Panc1 (cell line): Measurements from ENCODE around the gene CCDC69. TPM values are rescaled to one million over a fixed set of nuclear protein-coding genes. Genes with fewer than 3 reads are reported as not detected.

Experiments
- ATAC-seq: fragments of 200-7000 bp; cut with Tn5 transposase; 2 replicates; pipeline ENCODE4 v1.9.1; 2020; ENCODE audit warnings: mild to moderate bottlenecking, moderate library complexity
- BruUV-seq: library from RNA; stranded (reverse); fragments of 400-500 nt; replicated peaks from 2 replicates; lab custom pipeline; 2021; lab: Mats Ljungman, UMichigan
- CTCF ChIA-PET: fragments of 300-600 bp; sonication (Branson Sonifier 250); formaldehyde crosslinking; loops from one replicate; lab custom pipeline; 2022; ENCODE audit warnings: antibody characterized with exemption; lab: Charles Lee
- POLR2A ChIA-PET: fragments of 300-600 bp; sonication (Branson Sonifier 250); formaldehyde crosslinking; loops from one replicate; lab custom pipeline; 2022; ENCODE audit warnings: antibody characterized with exemption; lab: Charles Lee
- DNase-seq: peaks from one replicate; pipeline ENCODE4 v3.0.0-alpha.2; 2010; ENCODE audit warnings: low read depth, low spot score
- H3K27ac ChIP-seq: 2 replicates; pipeline ENCODE4 v1.5.1; 2011; ENCODE audit warnings: mild to moderate bottlenecking, low read length, inconsistent platforms
- H3K27me3 ChIP-seq: fragments of 200-500 bp; sonication (Bioruptor generic); 2 replicates; pipeline ENCODE4 v1.6.0; 2014; ENCODE audit warnings: low read length, inconsistent platforms; ENCODE audit not compliant: control insufficient read depth, insufficient read depth
- H3K36me3 ChIP-seq: fragments of 200-500 bp; sonication (Bioruptor generic); 2 replicates; pipeline ENCODE4 v1.5.1; 2014; ENCODE audit warnings: inconsistent platforms, mild to moderate bottlenecking, low read length, moderate library complexity; ENCODE audit not compliant: control insufficient read depth, insufficient read depth
- H3K4me1 ChIP-seq: 2 replicates; pipeline ENCODE4 v1.5.1; 2011; ENCODE audit warnings: inconsistent platforms, mild to moderate bottlenecking, low read length, moderate library complexity; ENCODE audit not compliant: control insufficient read depth, insufficient read depth
- H3K4me3 ChIP-seq, 2 experiments: 2 replicates each; pipeline ENCODE4 v1.5.1; 2011 to 2012; ENCODE audit warnings: low read depth in 2 of 2, low read length in 2 of 2, mild to moderate bottlenecking in 2 of 2, inconsistent platforms in 1 of 2, moderate library complexity in 1 of 2
- H3K9me3 ChIP-seq: fragments of 200-500 bp; sonication (Bioruptor generic); 2 replicates; pipeline ENCODE4 v1.5.1; 2014; ENCODE audit warnings: low read depth, mild to moderate bottlenecking, inconsistent platforms, low read length, moderate library complexity; ENCODE audit not compliant: control insufficient read depth, insufficient read depth
- CTCF ChIP-seq: fragments of 450-650 bp; IDR thresholded peaks from 2 replicates; pipeline ENCODE4 v1.5.1; 2017; ENCODE audit warnings: mild to moderate bottlenecking
- POLR2AphosphoS5 ChIP-seq: IDR thresholded peaks from 2 replicates; pipeline ENCODE4 v1.6.1; 2012; ENCODE audit warnings: mild to moderate bottlenecking, low read depth, low read length, moderate library complexity
- SIN3A ChIP-seq: IDR thresholded peaks from 2 replicates; pipeline ENCODE4 v1.6.1; 2012; ENCODE audit warnings: low read depth, mild to moderate bottlenecking, low read length, moderate library complexity, borderline replicate concordance; ENCODE audit not compliant: insufficient read depth
- TCF7L2 ChIP-seq: IDR thresholded peaks from 2 replicates; pipeline ENCODE4 v1.6.1; 2011; ENCODE audit warnings: mild to moderate bottlenecking, low read depth, low read length, inconsistent platforms
- in situ Hi-C: cut with HindIII; loops from 2 replicates; pipeline ENCODE4 v1.10.0; 2016; ENCODE audit warnings: low sequenced_read_pairs, low pct_unique_long_range_greater_than_20kb
- intact Hi-C: fragments of 100-400 bp; cut with micrococcal nuclease; formaldehyde crosslinking; loops from one replicate; pipeline ENCODE4 v1.10.0; 2022; ENCODE audit not compliant: unreplicated experiment
- total RNA-seq: library from RNA; stranded (reverse); gene quantifications from one replicate; pipeline ENCODE4 v1.2.1, GENCODE V29; 2021; ENCODE audit not compliant: unreplicated experiment
- TF ChIP-seq, protein P1 (sequence below), 2 experiments: IDR thresholded peaks; 2 replicates each; pipeline ENCODE4 v1.6.1; 2011 to 2012; ENCODE audit warnings: low read depth in 2 of 2, control low read depth in 1 of 2, low read length in 1 of 2, mild to moderate bottlenecking in 1 of 2, moderate library complexity in 1 of 2; ENCODE audit not compliant: insufficient read depth in 1 of 2

The CCDC69 gene
- total RNA-seq, 1 experiment from 2014 or later, result 2.1 TPM

- Histone ChIP-seq H3K27ac (no peak overlapping the region), H3K36me3 (no peaks in the 10 kb centered on the region), H3K27me3 (no peaks in the 10 kb centered on the region), H3K4me3 (no peak overlapping the region), H3K9me3 (no peaks in the 10 kb centered on the region), H3K4me1 (no peaks in the 10 kb centered on the region)
- no TSS peak for BruUV-seq
- POLR2A ChIA-PET, result no interaction called here
- DNase-seq, result no peak
- intact Hi-C loops, result no loop called here
- no peak for ATAC-seq
- in situ Hi-C loops, result no loop called here
- TF ChIP-seq CTCF (no peak), POLR2AphosphoS5 (no peak), TCF7L2 (no peak), SIN3A (no peak)
- TF ChIP-seq, protein P1, sequence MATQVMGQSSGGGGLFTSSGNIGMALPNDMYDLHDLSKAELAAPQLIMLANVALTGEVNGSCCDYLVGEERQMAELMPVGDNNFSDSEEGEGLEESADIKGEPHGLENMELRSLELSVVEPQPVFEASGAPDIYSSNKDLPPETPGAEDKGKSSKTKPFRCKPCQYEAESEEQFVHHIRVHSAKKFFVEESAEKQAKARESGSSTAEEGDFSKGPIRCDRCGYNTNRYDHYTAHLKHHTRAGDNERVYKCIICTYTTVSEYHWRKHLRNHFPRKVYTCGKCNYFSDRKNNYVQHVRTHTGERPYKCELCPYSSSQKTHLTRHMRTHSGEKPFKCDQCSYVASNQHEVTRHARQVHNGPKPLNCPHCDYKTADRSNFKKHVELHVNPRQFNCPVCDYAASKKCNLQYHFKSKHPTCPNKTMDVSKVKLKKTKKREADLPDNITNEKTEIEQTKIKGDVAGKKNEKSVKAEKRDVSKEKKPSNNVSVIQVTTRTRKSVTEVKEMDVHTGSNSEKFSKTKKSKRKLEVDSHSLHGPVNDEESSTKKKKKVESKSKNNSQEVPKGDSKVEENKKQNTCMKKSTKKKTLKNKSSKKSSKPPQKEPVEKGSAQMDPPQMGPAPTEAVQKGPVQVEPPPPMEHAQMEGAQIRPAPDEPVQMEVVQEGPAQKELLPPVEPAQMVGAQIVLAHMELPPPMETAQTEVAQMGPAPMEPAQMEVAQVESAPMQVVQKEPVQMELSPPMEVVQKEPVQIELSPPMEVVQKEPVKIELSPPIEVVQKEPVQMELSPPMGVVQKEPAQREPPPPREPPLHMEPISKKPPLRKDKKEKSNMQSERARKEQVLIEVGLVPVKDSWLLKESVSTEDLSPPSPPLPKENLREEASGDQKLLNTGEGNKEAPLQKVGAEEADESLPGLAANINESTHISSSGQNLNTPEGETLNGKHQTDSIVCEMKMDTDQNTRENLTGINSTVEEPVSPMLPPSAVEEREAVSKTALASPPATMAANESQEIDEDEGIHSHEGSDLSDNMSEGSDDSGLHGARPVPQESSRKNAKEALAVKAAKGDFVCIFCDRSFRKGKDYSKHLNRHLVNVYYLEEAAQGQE (IDR thresholded peaks at IDR 0.05; ENCODE audit: insufficient read depth in 1 of 2, low read depth in 2 of 2, low read length in 1 of 2), result no peak
- CTCF ChIA-PET, result no interaction called here
Observed at GRCh38 chr5:151204051-151204450, 19.8 kb downstream of the CCDC69 start.

- no TSS peak for BruUV-seq
- intact Hi-C loops (no loop called here), in situ Hi-C loops (no loop called here)
- DNase-seq, result peak; percentile 25
- TF ChIP-seq TCF7L2 (no peak), POLR2AphosphoS5 (no peak), SIN3A (no peak), CTCF (no peak)
- TF ChIP-seq, protein P1 (IDR thresholded peaks at IDR 0.05; ENCODE audit: insufficient read depth in 1 of 2, low read depth in 2 of 2, low read length in 1 of 2), result no peak
- peak; percentile 81; the same call in 1 of the 2 replicates for ATAC-seq
- CTCF ChIA-PET, result interaction anchor here (0.7 kb wide), 2 partner anchors 35 to 118 kb away, joined by 3 read pairs; no protein-coding TSS in a partner anchor
- POLR2A ChIA-PET, result interaction anchor here (0.6 kb wide), 2 partner anchors 699 to 1261 kb away, joined by 3 to 9 read pairs; no protein-coding TSS in a partner anchor
- Histone ChIP-seq H3K27me3 (no peaks in the 10 kb centered on the region), H3K36me3 (no peaks in the 10 kb centered on the region), H3K4me3 (no peak overlapping the region), H3K4me1 (no peaks in the 10 kb centered on the region), H3K27ac (no peak overlapping the region), H3K9me3 (no peaks in the 10 kb centered on the region)
Observed at GRCh38 chr5:151202381-151203139, 21.3 kb downstream of the CCDC69 start.
